NCI-H1092 treated with DMSO at 0.1 percent for 48 hours (cell line): ENCODE results near the gene RNPS1.

ENCODE experiments used
- DNase-seq: peaks from one replicate; lab custom pipeline; 2025; lab: John Stamatoyannopoulos, UW

Gene RNPS1

GRCh38 chr16:2235695-2236336, 32.1 kb downstream of the RNPS1 start:
- DNase-seq, result no peak

- DNase-seq, result no peak
These were observed 32.7 kb downstream of the RNPS1 start for GRCh38 chr16:2235234-2235651.

DNA sequence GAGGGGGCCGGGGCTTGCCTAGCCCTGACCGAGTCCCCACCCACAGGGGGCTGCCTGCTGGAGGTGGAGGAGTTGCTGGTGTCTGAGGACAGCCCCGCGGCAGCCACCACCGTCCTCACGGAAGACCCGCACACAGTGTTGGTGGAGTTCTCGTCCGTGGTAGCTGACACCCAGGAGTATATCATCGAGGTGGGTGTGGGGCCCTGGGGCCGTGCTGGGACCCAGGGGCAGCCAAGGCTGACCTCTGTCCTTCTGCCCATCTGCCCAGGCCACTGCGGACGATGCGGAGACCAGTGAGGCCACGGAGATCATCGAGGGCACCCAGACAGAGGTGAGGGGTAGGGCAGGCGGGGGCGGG, 33.1 kb downstream of the RNPS1 start:
- DNase-seq, result no peak

DNA sequence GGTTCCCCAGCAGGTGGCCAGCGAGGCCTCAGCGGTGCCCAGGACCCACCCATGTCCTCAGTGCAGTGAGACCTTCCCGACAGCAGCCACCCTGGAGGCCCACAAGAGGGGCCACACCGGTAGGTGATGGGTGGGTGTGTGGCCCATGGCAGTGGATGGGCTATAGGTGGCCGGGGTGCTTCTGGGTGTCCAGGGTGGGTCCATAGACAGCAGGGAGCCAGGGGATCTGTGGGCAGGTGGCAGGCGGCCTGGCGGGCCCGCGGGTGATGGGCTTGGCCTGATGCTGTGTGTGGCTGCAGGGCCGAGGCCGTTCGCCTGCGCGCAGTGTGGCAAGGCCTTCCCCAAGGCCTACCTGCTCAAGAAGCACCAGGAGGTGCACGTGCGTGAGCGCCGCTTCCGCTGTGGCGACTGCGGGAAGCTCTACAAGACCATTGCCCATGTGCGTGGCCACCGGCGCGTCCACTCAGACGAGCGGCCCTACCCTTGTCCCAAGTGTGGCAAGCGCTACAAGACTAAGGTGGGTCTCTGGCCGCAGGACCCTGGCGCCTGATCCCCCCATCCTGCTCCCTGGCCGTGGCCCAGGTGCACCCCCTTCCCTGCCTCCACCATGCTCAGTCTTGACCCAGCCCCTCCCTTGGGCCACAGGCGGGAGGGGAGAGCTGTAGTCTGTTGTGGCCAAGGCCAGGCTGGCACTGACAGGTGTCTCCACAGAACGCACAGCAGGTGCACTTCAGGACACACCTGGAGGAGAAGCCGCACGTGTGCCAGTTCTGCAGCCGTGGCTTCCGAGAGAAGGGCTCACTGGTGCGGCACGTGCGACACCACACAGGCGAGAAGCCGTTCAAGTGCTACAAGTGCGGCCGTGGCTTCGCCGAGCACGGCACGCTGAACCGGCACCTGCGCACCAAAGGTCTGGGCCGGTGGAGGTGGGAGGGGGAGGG, 33.8 kb downstream of the RNPS1 start:
- DNase-seq, result no peak

- DNase-seq, result no peak
These were observed 34.7 kb downstream of the RNPS1 start for GRCh38 chr16:2233046-2233775.

GRCh38 chr16:2232094-2232990, 35.6 kb downstream of the RNPS1 start:
- no peak for DNase-seq

DNA sequence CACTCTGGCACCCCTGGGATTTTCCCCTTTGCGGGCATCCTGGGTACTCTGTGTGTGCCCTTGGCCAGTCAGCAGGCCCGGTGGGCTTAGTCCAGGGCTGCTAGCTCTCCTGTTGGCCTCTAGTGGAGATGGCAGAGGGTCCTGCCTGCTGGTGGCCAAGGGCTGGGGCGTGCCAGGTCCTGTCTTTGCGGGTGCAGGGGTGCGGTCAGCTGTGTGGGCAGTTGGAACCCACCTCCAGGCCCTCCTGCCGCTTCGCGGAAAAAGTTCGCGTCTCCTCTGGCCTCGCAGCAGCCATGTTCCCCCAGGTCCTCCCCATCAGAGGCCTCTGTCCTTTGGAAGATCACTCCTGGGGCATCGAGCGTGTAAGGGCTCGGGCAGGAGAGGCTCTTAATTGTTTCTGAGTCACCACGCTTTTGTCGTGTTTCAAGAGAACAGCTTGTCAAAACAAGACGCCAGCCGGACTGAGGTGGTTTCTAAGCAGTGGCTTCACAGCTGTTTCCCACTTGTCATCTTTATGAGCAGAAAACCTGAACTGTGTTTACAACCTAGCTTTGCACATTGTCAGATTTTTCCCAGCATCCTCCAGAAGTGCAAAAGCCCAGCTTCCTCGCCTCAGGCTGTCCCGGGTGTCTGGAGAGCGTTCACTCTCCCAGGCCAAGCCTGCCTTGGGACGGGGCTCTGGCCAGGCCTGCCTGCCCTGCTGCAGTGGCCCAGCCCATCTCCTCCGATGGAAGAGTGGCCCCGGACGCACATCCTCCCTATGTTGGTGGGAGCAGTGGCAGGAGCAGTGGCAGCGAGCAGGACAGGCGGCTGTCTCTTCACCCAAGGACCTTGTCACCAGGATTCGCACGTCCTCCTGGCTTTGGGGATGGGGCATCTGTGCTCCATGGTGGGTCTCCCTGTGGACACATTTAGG, 36.7 kb downstream of the RNPS1 start:
- no peak for DNase-seq

DNA sequence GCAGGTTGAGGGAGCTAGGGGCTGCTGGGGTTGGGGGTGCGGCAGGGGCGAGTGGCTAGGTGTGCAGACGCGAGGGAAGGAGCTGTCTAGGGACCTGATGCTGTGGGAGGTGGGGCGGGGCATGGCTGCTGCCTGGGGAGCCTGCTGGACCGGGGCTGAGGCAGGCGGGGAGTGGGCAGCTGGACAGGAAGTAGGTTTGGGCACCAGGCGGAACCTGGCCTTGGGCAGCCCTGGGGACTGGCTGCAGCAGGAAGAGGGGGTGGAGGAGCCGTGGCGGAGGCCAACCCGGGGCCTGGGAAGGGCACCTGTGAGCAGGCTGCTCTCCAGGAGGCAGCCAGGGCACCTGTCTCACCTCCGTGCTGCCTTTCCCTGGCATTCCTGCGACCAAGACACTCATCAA, 37.5 kb downstream of the RNPS1 start:
- no peak for DNase-seq

DNA sequence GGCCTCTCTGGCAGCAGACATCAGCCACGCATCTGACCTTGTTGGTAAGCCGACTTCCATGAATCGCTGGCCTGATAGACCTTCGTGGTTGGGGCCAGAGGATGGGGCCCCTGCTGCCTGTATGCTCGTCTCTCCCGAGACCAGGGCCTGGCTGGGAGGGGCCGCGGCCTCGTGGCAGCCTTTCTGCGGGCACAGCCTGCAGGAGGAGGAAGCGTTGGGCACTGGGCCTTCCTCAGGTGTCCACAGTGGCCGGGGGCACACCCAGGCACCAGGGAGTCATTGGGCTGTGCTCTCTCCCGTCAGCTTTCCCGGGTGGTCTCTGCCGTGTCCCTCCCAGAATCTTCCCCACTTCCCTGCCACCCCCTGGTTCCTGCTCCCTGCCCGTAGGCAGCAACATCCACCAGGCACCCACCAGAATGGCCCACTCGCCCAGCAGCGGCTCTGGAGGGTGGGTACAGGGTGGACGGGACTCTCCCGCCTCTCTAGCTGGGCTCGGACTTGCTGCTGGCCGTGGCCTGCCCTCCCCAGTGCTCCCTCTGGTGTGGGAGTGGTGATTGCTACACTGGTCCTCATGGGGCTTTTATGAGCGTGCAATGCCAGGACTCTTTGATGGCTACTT, 38.2 kb downstream of the RNPS1 start:
- DNase-seq, result no peak

GRCh38 chr16:2229091-2229490, 38.8 kb downstream of the RNPS1 start:
- DNase-seq, result no peak

DNA sequence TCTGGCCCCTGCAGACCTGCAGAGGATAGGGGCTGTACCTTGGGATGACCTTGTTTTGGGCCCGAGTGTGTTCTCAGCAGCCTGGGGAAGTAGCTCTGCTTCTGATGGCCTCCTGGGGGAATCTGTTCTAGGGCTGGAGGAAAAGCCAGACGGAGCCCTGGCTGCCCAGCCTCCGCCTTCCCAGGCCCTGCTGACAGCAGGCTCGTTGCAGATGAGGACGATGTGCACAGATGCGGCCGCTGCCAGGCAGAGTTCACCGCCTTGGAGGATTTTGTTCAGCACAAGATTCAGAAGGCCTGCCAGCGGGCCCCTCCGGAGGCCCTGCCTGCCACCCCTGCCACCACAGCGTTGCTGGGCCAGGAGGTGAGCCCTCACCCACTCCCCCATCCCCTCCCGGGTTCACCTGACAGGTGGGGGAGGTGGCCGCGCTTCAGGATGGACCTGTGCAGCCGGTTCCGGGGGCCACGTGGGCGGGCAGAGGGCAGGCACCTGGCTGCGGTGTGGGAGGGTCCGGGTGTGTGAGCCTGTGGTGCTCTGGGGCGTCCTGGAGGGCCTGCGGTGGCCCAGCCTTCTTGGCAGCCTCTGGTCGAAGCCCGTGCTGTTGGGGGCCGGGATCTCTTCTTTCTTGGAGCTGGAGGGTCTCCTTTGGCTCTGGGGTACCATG, 39.6 kb downstream of the RNPS1 start:
- no peak for DNase-seq

GRCh38 chr16:2226918-2227317, 41.0 kb downstream of the RNPS1 start:
- no peak for DNase-seq

DNA sequence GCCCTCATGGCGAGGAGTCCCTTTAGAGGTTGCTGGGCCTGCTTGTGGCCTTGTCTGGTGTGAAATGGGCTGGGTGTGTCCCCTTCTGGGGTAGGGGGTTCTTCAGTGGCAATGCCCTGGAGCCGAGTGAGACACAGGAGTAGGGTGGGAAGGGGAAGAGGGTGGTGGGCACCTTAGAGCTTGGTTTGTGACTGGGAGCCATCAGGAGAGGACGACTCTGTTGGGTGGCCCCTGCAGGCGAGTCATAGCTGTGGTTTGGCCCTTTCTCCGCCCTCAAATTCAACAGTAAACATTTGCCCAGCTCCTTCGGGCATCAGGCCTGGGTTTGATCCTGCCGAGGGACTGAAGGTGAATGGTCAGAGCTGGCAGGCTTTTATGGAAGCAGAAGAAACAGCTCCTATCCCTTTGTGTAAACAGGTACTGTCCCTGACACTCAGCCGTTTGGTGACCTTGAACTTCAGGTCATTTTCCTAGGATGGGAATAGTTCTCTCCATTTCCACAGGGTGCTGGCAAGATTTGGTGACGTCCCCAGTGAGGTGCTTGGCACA, 41.6 kb downstream of the RNPS1 start:
- no peak for DNase-seq

DNA sequence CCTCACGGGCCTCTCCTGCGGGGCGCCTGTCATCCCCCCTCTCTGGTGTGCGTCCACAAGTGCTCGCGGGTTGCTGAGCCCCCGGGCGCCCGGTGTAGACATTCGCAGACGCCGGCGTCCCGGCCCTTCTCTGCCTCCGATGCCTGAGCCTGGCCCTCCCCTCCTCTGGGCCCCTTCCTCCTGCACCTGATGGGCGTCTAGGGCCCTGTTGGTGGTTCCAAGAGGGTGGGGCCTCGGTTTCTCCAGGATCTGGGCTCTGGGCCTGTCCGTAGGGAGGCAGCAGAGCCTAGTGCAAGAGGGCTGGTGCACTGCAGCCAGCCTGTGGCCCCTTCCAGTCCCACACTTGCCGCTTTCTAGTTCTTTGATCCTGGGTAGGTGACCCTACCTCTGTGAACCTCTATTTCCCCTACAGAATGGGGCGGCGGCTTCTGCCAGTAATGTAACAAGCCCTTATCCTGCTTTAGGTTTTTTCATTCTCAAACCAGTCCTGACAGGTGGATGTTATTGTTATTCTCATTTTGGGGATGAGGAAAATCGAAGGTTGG, 43.9 kb downstream of the RNPS1 start:
- DNase-seq, result peak; percentile 49

- peak; percentile 99 for DNase-seq
These were observed 44.5 kb downstream of the RNPS1 start, which contains the start of gene E4F1 for GRCh38 chr16:2223221-2223941. Gene E4F1 (plus strand): TSS chr16:2223591. CDS start chr16:2223614, 23 bp downstream.

- DNase-seq, result no peak
These were observed 51.6 kb downstream of the RNPS1 start for GRCh38 chr16:2216330-2216729.

DNA sequence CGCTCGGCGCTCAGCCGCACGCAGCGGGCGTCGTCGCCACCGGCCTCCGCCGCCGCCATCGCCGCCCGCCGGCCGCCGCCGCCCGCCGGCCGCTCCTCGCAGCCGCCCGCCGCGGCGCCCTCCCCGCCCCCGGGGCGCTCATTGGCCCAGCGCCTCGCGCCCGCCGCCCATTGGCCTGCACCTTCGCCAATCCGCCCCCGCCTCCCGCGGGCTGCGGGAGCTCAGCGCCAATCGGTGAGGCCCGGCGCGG, 53.3 kb downstream of the RNPS1 start, which contains the start of gene PGP:
PGP (minus strand) TSS at position 122 of the 250 bp plus-strand sequence; CDS start at position 59, 63 bp downstream.
- no peak for DNase-seq
